SK-N-MC (cell line): ENCODE results near the gene SH2D2A.

ENCODE experiments used
- EZH2 ChIP-seq: fragments of 200-600 bp; sonication (generic); IDR thresholded peaks from one replicate; pipeline ENCODE4 v1.6.1; 2017; ENCODE audit warnings: antibody characterized with exemption
- FOXP2 ChIP-seq: optimal IDR thresholded peaks from 2 replicates; pipeline ENCODE3; 2011; ENCODE audit warnings: mild to moderate bottlenecking, moderate library complexity; ENCODE audit not compliant: insufficient read depth; ENCODE audit errors: extremely low read length, control extremely low read depth
- POLR2AphosphoS5 ChIP-seq: IDR thresholded peaks from 2 replicates; pipeline ENCODE4 v1.6.1; 2012; ENCODE audit warnings: mild to moderate bottlenecking, low read depth, low read length, borderline replicate concordance

GRCh38 chr1:156760092-156760795 lies 56.4 kb downstream of the SH2D2A start:
- TF ChIP-seq EZH2 (no peak), POLR2AphosphoS5 (no peak), FOXP2 (no peak)
